H1 (cell line): Measurements from ENCODE around the gene LEMD1. TPM values are rescaled to one million over a fixed set of nuclear protein-coding genes. Genes with fewer than 3 reads are reported as not detected.

Experiments
- CTCF ChIA-PET: fragments of 300-600 bp; sonication (Branson Sonifier 250); formaldehyde crosslinking; loops from one replicate; lab custom pipeline; 2021; ENCODE audit not compliant: partially characterized antibody; lab: Charles Lee
- POLR2A ChIA-PET: fragments of 300-600 bp; sonication (Branson Sonifier 250); formaldehyde crosslinking; loops from one replicate; lab custom pipeline; 2021; ENCODE audit warnings: inconsistent platforms; ENCODE audit not compliant: partially characterized antibody; lab: Charles Lee
- DNase-seq, 2 experiments: peaks; one replicate each; pipeline versions ENCODE4 v3.0.0 to v3.0.0-alpha.2; 2010 to 2022; ENCODE audit warnings: low spot score in 2 of 2, low read depth in 1 of 2, mixed read lengths in 1 of 2
- FAIRE-seq: peaks from 2 replicates; lab custom pipeline; 2011; peaks lifted over from hg19 to GRCh38; lab: Jason Lieb, UNC
- H2AFZ ChIP-seq: 2 replicates; pipeline ENCODE4 v1.8.1; 2012; ENCODE audit warnings: low read length, inconsistent platforms
- H2AK5ac ChIP-seq: 2 replicates; pipeline ENCODE4 v1.6.1; 2013; ENCODE audit warnings: low read depth, low read length
- H2BK120ac ChIP-seq: replicated peaks from 2 replicates; pipeline ENCODE3; 2013; ENCODE audit warnings: low read depth, low read length, inconsistent platforms
- H2BK12ac ChIP-seq: 2 replicates; pipeline ENCODE4 v1.6.1; 2013; ENCODE audit warnings: low read depth, low read length
- H2BK15ac ChIP-seq: 2 replicates; pipeline ENCODE4 v1.6.1; 2013; ENCODE audit warnings: low read length
- H2BK20ac ChIP-seq: 2 replicates; pipeline ENCODE4 v1.6.1; 2013; ENCODE audit warnings: low read length
- H2BK5ac ChIP-seq: 2 replicates; pipeline ENCODE4 v1.6.1; 2013; ENCODE audit warnings: low read depth, low read length
- H3K14ac ChIP-seq: 2 replicates; pipeline ENCODE4 v1.6.1; 2013; ENCODE audit warnings: inconsistent platforms; ENCODE audit not compliant: insufficient read length
- H3K18ac ChIP-seq: 2 replicates; pipeline ENCODE4 v1.6.1; 2013; ENCODE audit warnings: low read length; ENCODE audit errors: extremely low read depth
- H3K23ac ChIP-seq: 2 replicates; pipeline ENCODE4 v1.6.1; 2013; ENCODE audit warnings: inconsistent platforms; ENCODE audit not compliant: insufficient read length
- H3K23me2 ChIP-seq: 2 replicates; pipeline ENCODE4 v1.6.1; 2013; ENCODE audit warnings: low read depth, low read length
- H3K27ac ChIP-seq: 2 replicates; pipeline ENCODE4 v1.6.1; 2011; ENCODE audit warnings: low read depth, low read length, inconsistent platforms
- H3K27me3 ChIP-seq, 4 experiments: replicated peaks in 1 of 4; 1 replicate in 1 of 4; 2 replicates in 3 of 4; pipeline versions ENCODE4 v1.6.1 to v1.8.1; 2011 to 2013; ENCODE audit warnings: low read length in 3 of 4, mild to moderate bottlenecking in 3 of 4, inconsistent platforms in 2 of 4, mixed read lengths in 2 of 4, moderate library complexity in 1 of 4; ENCODE audit not compliant: control insufficient read depth in 3 of 4, insufficient read depth in 3 of 4; ENCODE audit errors: extremely low read depth in 1 of 4
- H3K36me3 ChIP-seq, 4 experiments: 2 replicates each; pipeline versions ENCODE4 v1.6.1 to v1.8.1; 2011 to 2013; ENCODE audit warnings: mild to moderate bottlenecking in 4 of 4, low read length in 3 of 4, moderate library complexity in 2 of 4, control low read depth in 1 of 4, inconsistent platforms in 1 of 4; ENCODE audit not compliant: insufficient read depth in 4 of 4, control insufficient read depth in 2 of 4
- H3K4ac ChIP-seq: replicated peaks from 2 replicates; pipeline ENCODE3; 2013; ENCODE audit warnings: low read length, low read depth, mixed read lengths, inconsistent platforms; ENCODE audit not compliant: insufficient read length
- H3K4me1 ChIP-seq, 4 experiments: replicated peaks in 1 of 4; 1 replicate in 1 of 4; 2 replicates in 3 of 4; pipeline versions ENCODE4 v1.6.1 to v1.8.1; 2011 to 2013; ENCODE audit warnings: low read length in 3 of 4, inconsistent platforms in 2 of 4, mixed read lengths in 1 of 4; ENCODE audit not compliant: insufficient read depth in 4 of 4, control insufficient read depth in 3 of 4
- H3K4me2 ChIP-seq, 2 experiments: 2 replicates each; pipeline versions ENCODE4 v1.6.1 to v1.8.1; 2011 to 2013; ENCODE audit warnings: low read depth in 2 of 2, low read length in 2 of 2, control low read depth in 1 of 2, inconsistent platforms in 1 of 2, mild to moderate bottlenecking in 1 of 2; ENCODE audit not compliant: insufficient read depth in 1 of 2
- H3K4me3 ChIP-seq, 4 experiments: fragments of 200-600, 300-600 bp in 1 of 4; sonication (generic), shearing (Covaris generic), sonication (Bioruptor Twin) in 1 of 4; 2 replicates each; pipeline versions ENCODE4 v1.5.1 to v1.8.1; 2011 to 2016; ENCODE audit warnings: low read length in 4 of 4, low read depth in 3 of 4, control low read depth in 2 of 4, inconsistent platforms in 2 of 4, mild to moderate bottlenecking in 2 of 4, mixed read lengths in 1 of 4, moderate library complexity in 1 of 4; ENCODE audit not compliant: insufficient read depth in 2 of 4; ENCODE audit errors: extremely low read depth in 1 of 4
- H3K56ac ChIP-seq: replicated peaks from 2 replicates; pipeline ENCODE3; 2013; ENCODE audit warnings: low read depth, mild to moderate bottlenecking, mixed read lengths, low read length, inconsistent platforms; ENCODE audit not compliant: insufficient read length
- H3K79me1 ChIP-seq: 2 replicates; pipeline ENCODE4 v1.6.1; 2013; ENCODE audit warnings: low read depth, low read length, control low read depth
- H3K79me2 ChIP-seq, 2 experiments: 2 replicates each; pipeline versions ENCODE4 v1.6.1 to v1.8.1; 2012 to 2013; ENCODE audit warnings: low read length in 2 of 2, mild to moderate bottlenecking in 2 of 2, inconsistent platforms in 1 of 2; ENCODE audit not compliant: insufficient read depth in 2 of 2, control insufficient read depth in 1 of 2
- H3K9ac ChIP-seq, 4 experiments: replicated peaks in 1 of 4; 1 replicate in 1 of 4; 2 replicates in 3 of 4; pipeline versions ENCODE4 v1.6.1 to v1.8.1; 2011 to 2013; ENCODE audit warnings: low read depth in 3 of 4, low read length in 3 of 4, control low read depth in 2 of 4, mild to moderate bottlenecking in 2 of 4, moderate library complexity in 2 of 4, inconsistent platforms in 1 of 4; ENCODE audit errors: extremely low read depth in 1 of 4
- H3K9me3 ChIP-seq, 2 experiments: 2 replicates each; pipeline versions ENCODE4 v1.6.1 to v1.8.1; 2012 to 2013; ENCODE audit warnings: mild to moderate bottlenecking in 2 of 2, moderate library complexity in 2 of 2, control low read depth in 1 of 2, inconsistent platforms in 1 of 2, low read depth in 1 of 2, low read length in 1 of 2, mixed read lengths in 1 of 2; ENCODE audit not compliant: insufficient read depth in 2 of 2
- H4K20me1 ChIP-seq, 2 experiments: replicated peaks in 1 of 2; 2 replicates each; pipeline versions ENCODE3 to v1.8.1; 2011 to 2013; ENCODE audit warnings: inconsistent platforms in 2 of 2, low read length in 2 of 2, mild to moderate bottlenecking in 1 of 2; ENCODE audit not compliant: insufficient read depth in 2 of 2, control insufficient read depth in 1 of 2
- H4K5ac ChIP-seq: 2 replicates; pipeline ENCODE4 v1.6.1; 2013; ENCODE audit warnings: low read length, low read depth, mixed read lengths, inconsistent platforms; ENCODE audit not compliant: insufficient read length
- H4K8ac ChIP-seq: 2 replicates; pipeline ENCODE4 v1.8.0; 2013; ENCODE audit warnings: mild to moderate bottlenecking, moderate library complexity, low read length, inconsistent platforms; ENCODE audit not compliant: insufficient read depth; ENCODE audit errors: extremely low read depth
- H4K91ac ChIP-seq: replicated peaks from 2 replicates; pipeline ENCODE3; 2013; ENCODE audit warnings: low read length, mixed read lengths, inconsistent platforms; ENCODE audit not compliant: insufficient read length
- ASH2L ChIP-seq: fragments of 200-600, 300-600 bp; sonication (generic); IDR thresholded peaks from one replicate; pipeline ENCODE4 v1.7.1; 2017; ENCODE audit warnings: low read length
- HDAC6 ChIP-seq: IDR thresholded peaks from one replicate; pipeline ENCODE4 v1.7.1; 2012; ENCODE audit warnings: low read depth, mild to moderate bottlenecking, inconsistent platforms, low read length, moderate library complexity
- MAX ChIP-seq: IDR thresholded peaks from 2 replicates; pipeline ENCODE4 v1.6.1; 2012; ENCODE audit warnings: inconsistent platforms
- NANOG ChIP-seq: IDR thresholded peaks from 2 replicates; pipeline ENCODE4 v1.6.1; 2011; ENCODE audit warnings: low read length, low read depth, mild to moderate bottlenecking, inconsistent platforms; ENCODE audit not compliant: insufficient read depth, poor library complexity, severe bottlenecking
- SP1 ChIP-seq: IDR thresholded peaks from 2 replicates; pipeline ENCODE4 v1.6.1; 2011; ENCODE audit warnings: low read depth, low read length
- TAF1 ChIP-seq: IDR thresholded peaks from 2 replicates; pipeline ENCODE4 v1.6.1; 2011; ENCODE audit warnings: mild to moderate bottlenecking, low read depth, low read length
- TCF12 ChIP-seq: IDR thresholded peaks from 2 replicates; pipeline ENCODE4 v1.6.1; 2011; ENCODE audit warnings: low read depth, mild to moderate bottlenecking, low read length
- WGBS, 2 experiments: shearing (Covaris generic) in 1 of 2; methylation state at CpG; one replicate each; pipeline versions ENCODE4 v1.1.6 to v1.1.7; 2013 to 2015; ENCODE audit warnings: low lambda C conversion rate in 2 of 2, mixed read lengths in 2 of 2, inconsistent platforms in 1 of 2, low coverage in 1 of 2, missing lambda C conversion rate in 1 of 2; ENCODE audit not compliant: insufficient replicate concordance in 2 of 2, insufficient coverage in 1 of 2, insufficient read length in 1 of 2; ENCODE audit errors: extremely low coverage in 1 of 2, missing lambda C conversion rate in 1 of 2; 5-methylcytosine and 5-hydroxymethylcytosine counted together
- polyA plus RNA-seq, 7 experiments: library from polyadenylated mRNA; depleted of rRNA in 3 of 7; stranded (reverse) in 5 of 7; unstranded in 2 of 7; fragments of >200 nt in 5 of 7; fragments of 200-250 nt in 2 of 7; gene quantifications; 1 replicate in 5 of 7; 2 replicates in 1 of 7; 4 replicates in 1 of 7; pipeline versions ENCODE4 v1.2.1 to v1.2.3, GENCODE V29; 2011 to 2013; ENCODE audit warnings: missing spikeins in 2 of 7, mixed read lengths in 2 of 7
- total RNA-seq: library from RNA; stranded (reverse); fragmentation: NEBNext Ultra II Directional; extraction: Animal tissue kit (Norgen Biotek cat#: 25700); gene quantifications from 2 replicates; pipeline ENCODE4 v1.2.1, GENCODE V29; 2021

The LEMD1 gene
- total and polyA plus RNA-seq, 2 of the 8 experiments (the other 6 are each of a cell fraction or from before 2014, with no cell fraction given): 10.0 to 10.5 TPM

- peak overlapping the region; percentile 99; the same call in 1 of the 2 replicates for H2BK5ac ChIP-seq
- peaks cover 2% of the 10 kb centered on the region; the same call in 1 of the 2 replicates for H3K79me1 ChIP-seq
- H3K27ac ChIP-seq: peak overlapping the region; percentile 74
- H3K23me2 ChIP-seq: peaks cover 3% of the 10 kb centered on the region; the same call in 1 of the 2 replicates
- peak overlapping the region; percentile 65; the same call in 1 of the 2 replicates for H2BK15ac ChIP-seq
- H3K18ac ChIP-seq: peak overlapping the region; percentile 60
- DNase-seq (peak in 1 of 2 experiments; percentile 70), FAIRE-seq (no peak)
- H2BK20ac ChIP-seq: peak overlapping the region; percentile 27
- H3K4me2 ChIP-seq: peak overlapping the region; percentile 65 to 80
- peaks cover 0 to 3% (median 0%) of the 10 kb centered on the region in 4 experiments; a peak in 2 of 8 replicates for H3K36me3 ChIP-seq
- 14% methylated on average over 10 of the region's 10 CpGs; no CpG with 5 or more reads in 1 of the 2 experiments for WGBS, 2 experiments
- POLR2A ChIA-PET: interaction anchor here (0.8 to 13.3 kb wide), 9 partner anchors 9 to 305 kb away, joined by 3 to 220 read pairs (median 5); partner anchors contain the start of gene BLACAT1
- peak overlapping the region in 1 of 4 experiments; percentile 13; a peak in 3 of 7 replicates for H3K9ac ChIP-seq
- H3K14ac ChIP-seq: no peak overlapping the region
- H4K8ac ChIP-seq: 0 out of 2 replicates have a peak overlapping the region, but pooled peaks have one; percentile 4
- H4K20me1 ChIP-seq: peaks cover 4 to 8% of the 10 kb centered on the region in 2 experiments
- H3K4ac ChIP-seq: peak overlapping the region; percentile 84
- H3K9me3 ChIP-seq: no peaks in the 10 kb centered on the region
- peak overlapping the region; percentile 96 for H2BK12ac ChIP-seq
- peak overlapping the region; percentile 51 for H4K5ac ChIP-seq
- peak overlapping the region; percentile 92 for H4K91ac ChIP-seq
- peak overlapping the region; percentile 1 for H2BK120ac ChIP-seq
- CTCF ChIA-PET: interaction anchor here (0.6 to 30.2 kb wide), 13 partner anchors 9 to 236 kb away, joined by 3 to 767 read pairs (median 4); partner anchors contain the start of genes BLACAT1 and LEMD1
- no peak overlapping the region for H3K23ac ChIP-seq
- H3K27me3 ChIP-seq: peaks cover 0 to 4% (median 1%) of the 10 kb centered on the region in 4 experiments; a peak in 2 of 7 replicates
- H3K4me3 ChIP-seq: peak overlapping the region in 3 of 4 experiments; percentile 20 to 46 (median 30); a peak in 5 of 8 replicates
- no peaks in the 10 kb centered on the region for H3K79me2 ChIP-seq
- H2AFZ ChIP-seq: no peak overlapping the region
- no peak overlapping the region for H3K56ac ChIP-seq
- peaks cover 56 to 93% (median 78%) of the 10 kb centered on the region in 4 experiments for H3K4me1 ChIP-seq
- H2AK5ac ChIP-seq: peak overlapping the region; percentile 99
- TF ChIP-seq NANOG (no peak), TAF1 (no peak), HDAC6 (no peak), SP1 (no peak), TCF12 (no peak), MAX (no peak), ASH2L (peak; percentile 56)
These were observed 22.6 kb upstream of the LEMD1 start for GRCh38 chr1:205444300-205444930.
